Muscle layer of colon (tissue), 2 donors: Measurements from ENCODE around the gene LSR.

Source experiments
- H3K27ac ChIP-seq: one replicate; pipeline ENCODE4 v1.7.0; 2013; ENCODE audit warnings: low read depth, mild to moderate bottlenecking, low read length, moderate library complexity
- H3K27me3 ChIP-seq, 2 donors: one replicate each; pipeline ENCODE4 v1.7.0; 2013; ENCODE audit warnings: low read length in 2 of 2, mild to moderate bottlenecking in 2 of 2; ENCODE audit not compliant: insufficient read depth in 2 of 2, control insufficient read depth in 1 of 2
- H3K36me3 ChIP-seq: one replicate; pipeline ENCODE4 v1.7.0; 2013; ENCODE audit warnings: mild to moderate bottlenecking, low read length; ENCODE audit not compliant: insufficient read depth
- H3K4me1 ChIP-seq: one replicate; pipeline ENCODE4 v1.7.0; 2013; ENCODE audit warnings: mild to moderate bottlenecking, low read length; ENCODE audit not compliant: insufficient read depth
- H3K4me3 ChIP-seq, 2 donors: one replicate each; pipeline ENCODE4 v1.7.0; 2013; ENCODE audit warnings: low read length in 2 of 2, low read depth in 1 of 2, mild to moderate bottlenecking in 1 of 2, moderate library complexity in 1 of 2
- H3K9ac ChIP-seq: one replicate; pipeline ENCODE4 v1.7.0; 2013; ENCODE audit warnings: low read length
- H3K9me3 ChIP-seq: one replicate; pipeline ENCODE4 v1.7.0; 2013; ENCODE audit warnings: mild to moderate bottlenecking, low read length
- donor health status: abdominal sarcoma.
- donor health status: Adenocarcinoma of cecum.

LSR gene

GRCh38 chr19:35303357-35303915, 54.6 kb downstream of the LSR start:
- no peak overlapping the region for H3K27ac ChIP-seq
- no peak overlapping the region for H3K9ac ChIP-seq
- H3K36me3 ChIP-seq = no peaks in the 10 kb centered on the region
- H3K4me3 ChIP-seq = no peak overlapping the region
- H3K4me1 ChIP-seq = no peaks in the 10 kb centered on the region
- H3K9me3 ChIP-seq = no peaks in the 10 kb centered on the region
- H3K27me3 ChIP-seq = peaks cover 7 to 23% of the 10 kb centered on the region in 2 donors

GRCh38 chr19:35304036-35304435, 55.2 kb downstream of the LSR start:
- peaks cover 4 to 22% of the 10 kb centered on the region in 2 donors for H3K27me3 ChIP-seq
- no peak overlapping the region for H3K9ac ChIP-seq
- H3K27ac ChIP-seq = no peak overlapping the region
- no peaks in the 10 kb centered on the region for H3K9me3 ChIP-seq
- H3K4me3 ChIP-seq = no peak overlapping the region
- no peaks in the 10 kb centered on the region for H3K36me3 ChIP-seq
- no peaks in the 10 kb centered on the region for H3K4me1 ChIP-seq

- Histone ChIP-seq H3K4me3 (no peak overlapping the region), H3K4me1 (no peaks in the 10 kb centered on the region), H3K9ac (no peak overlapping the region), H3K27ac (no peak overlapping the region), H3K9me3 (no peaks in the 10 kb centered on the region), H3K36me3 (no peaks in the 10 kb centered on the region), H3K27me3 (peaks cover 4 to 17% of the 10 kb centered on the region in 2 donors)
Measured at GRCh38 chr19:35305181-35305580, 56.4 kb downstream of the LSR start.

GRCh38 chr19:35306473-35307246, 57.9 kb downstream of the LSR start:
- H3K27ac ChIP-seq = no peak overlapping the region
- H3K9me3 ChIP-seq = no peaks in the 10 kb centered on the region
- no peak overlapping the region for H3K4me3 ChIP-seq
- H3K36me3 ChIP-seq = no peaks in the 10 kb centered on the region
- H3K4me1 ChIP-seq = no peaks in the 10 kb centered on the region
- no peak overlapping the region for H3K9ac ChIP-seq
- peaks cover 4 to 10% of the 10 kb centered on the region in 2 donors for H3K27me3 ChIP-seq

GRCh38 chr19:35307931-35308330, 59.1 kb downstream of the LSR start:
- H3K4me3 ChIP-seq = no peak overlapping the region
- H3K27me3 ChIP-seq = peaks cover 0 to 5% of the 10 kb centered on the region in 2 donors
- H3K9me3 ChIP-seq = no peaks in the 10 kb centered on the region
- no peak overlapping the region for H3K27ac ChIP-seq
- no peak overlapping the region for H3K9ac ChIP-seq
- H3K4me1 ChIP-seq = no peaks in the 10 kb centered on the region
- no peaks in the 10 kb centered on the region for H3K36me3 ChIP-seq

GRCh38 chr19:35308910-35309309, 60.1 kb downstream of the LSR start:
- Histone ChIP-seq H3K9me3 (no peaks in the 10 kb centered on the region), H3K4me1 (no peaks in the 10 kb centered on the region), H3K27ac (no peak overlapping the region), H3K9ac (no peak overlapping the region), H3K36me3 (no peaks in the 10 kb centered on the region), H3K4me3 (no peak overlapping the region), H3K27me3 (peaks cover 0 to 5% of the 10 kb centered on the region in 2 donors)

GRCh38 chr19:35309481-35310279, 60.9 kb downstream of the LSR start:
- Histone ChIP-seq H3K36me3 (no peaks in the 10 kb centered on the region), H3K27ac (no peak overlapping the region), H3K4me1 (no peaks in the 10 kb centered on the region), H3K9ac (no peak overlapping the region), H3K27me3 (peaks cover 0 to 5% of the 10 kb centered on the region in 2 donors), H3K4me3 (no peak overlapping the region), H3K9me3 (no peaks in the 10 kb centered on the region)

GRCh38 chr19:35310331-35310730, 61.5 kb downstream of the LSR start:
- no peaks in the 10 kb centered on the region for H3K9me3 ChIP-seq
- no peak overlapping the region for H3K9ac ChIP-seq
- no peaks in the 10 kb centered on the region for H3K27me3 ChIP-seq
- H3K4me3 ChIP-seq = no peak overlapping the region
- no peaks in the 10 kb centered on the region for H3K36me3 ChIP-seq
- no peak overlapping the region for H3K27ac ChIP-seq
- no peaks in the 10 kb centered on the region for H3K4me1 ChIP-seq

GRCh38 chr19:35310811-35311465, 62.1 kb downstream of the LSR start:
- no peak overlapping the region for H3K27ac ChIP-seq
- no peaks in the 10 kb centered on the region for H3K36me3 ChIP-seq
- no peaks in the 10 kb centered on the region for H3K27me3 ChIP-seq
- no peaks in the 10 kb centered on the region for H3K9me3 ChIP-seq
- H3K4me3 ChIP-seq = no peak overlapping the region
- no peaks in the 10 kb centered on the region for H3K4me1 ChIP-seq
- H3K9ac ChIP-seq = no peak overlapping the region

GRCh38 chr19:35311901-35312665, 63.3 kb downstream of the LSR start:
- H3K9me3 ChIP-seq = no peaks in the 10 kb centered on the region
- H3K27me3 ChIP-seq = no peaks in the 10 kb centered on the region
- no peak overlapping the region for H3K4me3 ChIP-seq
- no peak overlapping the region for H3K27ac ChIP-seq
- no peaks in the 10 kb centered on the region for H3K36me3 ChIP-seq
- H3K9ac ChIP-seq = no peak overlapping the region
- no peaks in the 10 kb centered on the region for H3K4me1 ChIP-seq

GRCh38 chr19:35313587-35313986, 64.8 kb downstream of the LSR start:
- no peak overlapping the region for H3K4me3 ChIP-seq
- no peaks in the 10 kb centered on the region for H3K9me3 ChIP-seq
- no peak overlapping the region for H3K9ac ChIP-seq
- H3K4me1 ChIP-seq = no peaks in the 10 kb centered on the region
- no peaks in the 10 kb centered on the region for H3K27me3 ChIP-seq
- H3K27ac ChIP-seq = no peak overlapping the region
- no peaks in the 10 kb centered on the region for H3K36me3 ChIP-seq
